Measurements from ENCODE around the gene UGCG.

Gene UGCG

DNA sequence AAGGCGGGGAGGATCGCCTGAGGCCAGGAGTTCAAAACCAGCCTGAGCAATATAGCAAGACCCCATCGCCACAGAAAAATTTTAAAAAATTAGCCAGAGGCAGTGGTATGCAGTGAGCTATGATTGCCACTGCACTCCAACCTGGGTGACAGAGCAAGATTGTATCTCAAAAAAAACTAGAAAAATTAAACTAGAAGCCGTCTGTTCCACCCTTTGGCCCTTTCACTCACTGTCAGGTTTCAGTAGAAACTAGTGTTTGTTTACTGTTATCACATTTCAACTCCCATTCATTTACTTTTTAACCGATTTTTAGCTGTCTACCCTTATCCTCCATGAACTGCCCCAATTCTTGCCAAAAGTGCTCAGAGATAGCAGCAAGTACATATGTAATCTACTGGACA lies 8.3 kb downstream of the UGCG start:
- Histone ChIP-seq H3K27me3 (ENCODE audit: insufficient read depth, poor library complexity, severe bottlenecking) (no peaks in the 10 kb centered on the region), H3K4me1 (ENCODE audit: insufficient read depth, poor library complexity, severe bottlenecking) (peaks cover 45% of the 10 kb centered on the region), H3K9me3 (ENCODE audit: severe bottlenecking) (no peaks in the 10 kb centered on the region), H3K4me3 (ENCODE audit: severe bottlenecking) (no peak overlapping the region), H3K36me3 (ENCODE audit: low read depth) (peaks cover 32% of the 10 kb centered on the region), H3K27ac (ENCODE audit: poor library complexity, severe bottlenecking) (no peak overlapping the region)
- DNase-seq (ENCODE audit: low spot score) (no peak), ATAC-seq (ENCODE audit: low read depth) (no peak)
- TF ChIP-seq, protein P1, sequence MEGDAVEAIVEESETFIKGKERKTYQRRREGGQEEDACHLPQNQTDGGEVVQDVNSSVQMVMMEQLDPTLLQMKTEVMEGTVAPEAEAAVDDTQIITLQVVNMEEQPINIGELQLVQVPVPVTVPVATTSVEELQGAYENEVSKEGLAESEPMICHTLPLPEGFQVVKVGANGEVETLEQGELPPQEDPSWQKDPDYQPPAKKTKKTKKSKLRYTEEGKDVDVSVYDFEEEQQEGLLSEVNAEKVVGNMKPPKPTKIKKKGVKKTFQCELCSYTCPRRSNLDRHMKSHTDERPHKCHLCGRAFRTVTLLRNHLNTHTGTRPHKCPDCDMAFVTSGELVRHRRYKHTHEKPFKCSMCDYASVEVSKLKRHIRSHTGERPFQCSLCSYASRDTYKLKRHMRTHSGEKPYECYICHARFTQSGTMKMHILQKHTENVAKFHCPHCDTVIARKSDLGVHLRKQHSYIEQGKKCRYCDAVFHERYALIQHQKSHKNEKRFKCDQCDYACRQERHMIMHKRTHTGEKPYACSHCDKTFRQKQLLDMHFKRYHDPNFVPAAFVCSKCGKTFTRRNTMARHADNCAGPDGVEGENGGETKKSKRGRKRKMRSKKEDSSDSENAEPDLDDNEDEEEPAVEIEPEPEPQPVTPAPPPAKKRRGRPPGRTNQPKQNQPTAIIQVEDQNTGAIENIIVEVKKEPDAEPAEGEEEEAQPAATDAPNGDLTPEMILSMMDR (IDR thresholded peaks at IDR 0.05; ENCODE audit: poor library complexity, severe bottlenecking): no peak

DNA sequence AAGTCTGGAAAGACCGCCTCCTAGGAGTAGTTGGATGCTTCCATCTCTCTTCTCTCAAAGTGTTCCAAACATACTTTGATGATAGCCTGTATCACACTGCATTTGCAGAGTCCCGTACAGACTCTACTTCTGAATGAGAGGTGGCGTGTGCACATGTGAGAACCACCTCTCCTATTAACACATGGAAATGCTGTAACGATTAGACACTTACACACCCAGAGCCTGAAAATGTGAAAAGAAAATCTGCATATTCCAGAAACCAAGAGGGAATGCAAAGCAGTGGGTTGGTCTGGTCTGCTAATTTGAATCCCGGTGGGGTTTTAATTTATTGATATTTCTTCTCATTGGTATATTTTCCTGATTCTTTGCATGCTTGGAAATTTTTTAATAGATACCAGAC lies 10.5 kb downstream of the UGCG start:
- ATAC-seq (ENCODE audit: low read depth) (no peak), DNase-seq (ENCODE audit: low spot score) (no peak)
- Histone ChIP-seq H3K27me3 (ENCODE audit: insufficient read depth, poor library complexity, severe bottlenecking) (no peaks in the 10 kb centered on the region), H3K27ac (ENCODE audit: poor library complexity, severe bottlenecking) (no peak overlapping the region), H3K4me1 (ENCODE audit: insufficient read depth, poor library complexity, severe bottlenecking) (peaks cover 31% of the 10 kb centered on the region), H3K9me3 (ENCODE audit: severe bottlenecking) (no peaks in the 10 kb centered on the region), H3K36me3 (ENCODE audit: low read depth) (peaks cover 39% of the 10 kb centered on the region), H3K4me3 (ENCODE audit: severe bottlenecking) (no peak overlapping the region)
- TF ChIP-seq, protein P1 (IDR thresholded peaks at IDR 0.05; ENCODE audit: poor library complexity, severe bottlenecking): no peak

DNA sequence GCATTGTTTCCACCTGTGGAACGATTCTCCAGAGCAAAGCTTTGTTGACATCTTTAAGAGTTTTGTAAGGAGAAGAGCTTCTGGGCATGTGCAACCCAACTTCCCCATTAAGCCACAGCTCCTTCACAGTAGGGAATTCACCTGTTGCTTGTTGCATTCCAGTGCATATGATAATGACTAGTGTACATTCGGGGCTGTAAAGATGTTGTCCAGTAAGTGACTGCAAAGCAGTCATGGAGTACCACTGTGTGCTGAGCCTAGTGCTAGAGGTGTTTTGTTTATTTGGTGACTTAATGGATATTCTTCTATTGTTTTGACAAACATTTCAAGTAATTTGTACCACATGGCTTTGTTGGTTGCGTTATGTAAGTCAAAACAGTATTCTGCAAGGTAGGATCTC lies 12.8 kb downstream of the UGCG start:
- no peaks in the 10 kb centered on the region for H3K27me3 ChIP-seq (ENCODE audit: insufficient read depth, poor library complexity, severe bottlenecking)
- ATAC-seq (ENCODE audit: low read depth) (no peak), DNase-seq (ENCODE audit: low spot score) (no peak)
- TF ChIP-seq, protein P1 (IDR thresholded peaks at IDR 0.05; ENCODE audit: poor library complexity, severe bottlenecking): no peak
- no peak overlapping the region for H3K4me3 ChIP-seq (ENCODE audit: severe bottlenecking)
- H3K4me1 ChIP-seq (ENCODE audit: insufficient read depth, poor library complexity, severe bottlenecking): peaks cover 32% of the 10 kb centered on the region
- H3K9me3 ChIP-seq (ENCODE audit: severe bottlenecking): no peaks in the 10 kb centered on the region
- peaks cover 41% of the 10 kb centered on the region for H3K36me3 ChIP-seq (ENCODE audit: low read depth)
- H3K27ac ChIP-seq (ENCODE audit: poor library complexity, severe bottlenecking): no peak overlapping the region

DNA sequence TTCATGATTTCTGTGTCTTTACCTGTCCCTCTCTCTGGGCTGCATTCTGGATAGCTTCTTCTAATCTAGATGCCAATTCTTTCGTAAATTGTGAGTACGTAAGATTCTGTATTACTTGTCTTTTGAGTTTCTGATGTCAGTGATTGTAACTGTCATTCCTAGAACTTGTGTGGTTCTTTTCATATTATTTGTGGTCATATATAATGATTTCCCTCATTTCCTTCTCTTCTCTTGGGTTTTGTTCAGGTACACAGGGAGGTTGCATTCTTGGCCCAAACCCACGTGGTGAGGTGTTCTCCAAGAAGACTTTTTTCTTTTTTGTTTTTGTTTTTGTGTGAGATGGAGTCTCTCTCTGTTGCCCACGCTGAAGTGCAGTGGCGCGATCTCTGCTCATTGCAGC lies 13.8 kb downstream of the UGCG start:
- DNase-seq (ENCODE audit: low spot score) (no peak), ATAC-seq (ENCODE audit: low read depth) (no peak)
- Histone ChIP-seq H3K27me3 (ENCODE audit: insufficient read depth, poor library complexity, severe bottlenecking) (no peaks in the 10 kb centered on the region), H3K4me1 (ENCODE audit: insufficient read depth, poor library complexity, severe bottlenecking) (peaks cover 32% of the 10 kb centered on the region), H3K27ac (ENCODE audit: poor library complexity, severe bottlenecking) (no peak overlapping the region), H3K36me3 (ENCODE audit: low read depth) (peaks cover 51% of the 10 kb centered on the region), H3K4me3 (ENCODE audit: severe bottlenecking) (no peak overlapping the region), H3K9me3 (ENCODE audit: severe bottlenecking) (no peaks in the 10 kb centered on the region)
- TF ChIP-seq, protein P1 (IDR thresholded peaks at IDR 0.05; ENCODE audit: poor library complexity, severe bottlenecking): no peak

DNA sequence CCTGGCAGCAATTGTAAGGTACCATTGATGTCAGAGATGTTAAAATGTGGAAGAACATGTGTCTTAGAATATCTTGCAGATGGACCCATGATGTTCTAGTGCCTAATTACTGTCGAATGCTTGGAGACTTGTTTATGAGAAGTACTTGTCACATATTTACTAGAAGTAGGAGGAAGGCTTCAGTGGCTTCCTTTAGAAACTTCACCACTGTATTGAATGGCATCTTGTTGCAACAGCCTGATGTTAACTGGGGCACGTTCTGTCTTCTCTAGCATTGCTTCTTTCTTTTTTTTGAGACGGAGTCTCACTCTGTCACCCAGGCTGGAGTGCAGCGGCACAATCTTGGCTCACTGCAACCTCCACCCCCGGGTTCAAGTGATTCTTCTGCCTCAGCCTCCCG lies 16.5 kb downstream of the UGCG start:
- Histone ChIP-seq H3K4me3 (ENCODE audit: severe bottlenecking) (no peak overlapping the region), H3K27me3 (ENCODE audit: insufficient read depth, poor library complexity, severe bottlenecking) (no peaks in the 10 kb centered on the region), H3K9me3 (ENCODE audit: severe bottlenecking) (no peaks in the 10 kb centered on the region), H3K36me3 (ENCODE audit: low read depth) (peaks cover 61% of the 10 kb centered on the region), H3K27ac (ENCODE audit: poor library complexity, severe bottlenecking) (no peak overlapping the region), H3K4me1 (ENCODE audit: insufficient read depth, poor library complexity, severe bottlenecking) (peaks cover 18% of the 10 kb centered on the region)
- ATAC-seq (ENCODE audit: low read depth): no peak
- no peak for DNase-seq (ENCODE audit: low spot score)
- TF ChIP-seq, protein P1 (IDR thresholded peaks at IDR 0.05; ENCODE audit: poor library complexity, severe bottlenecking): no peak

All from RWPE2 (cell line).